B cell (primary cell): ENCODE measurements around the gene COL4A1. TPM values are rescaled to one million over a fixed set of nuclear protein-coding genes. Genes with fewer than 3 reads are reported as not detected.

Source experiments
- ATAC-seq: fragments of 200-7000 bp; cut with Tn5 transposase; one replicate; pipeline ENCODE4 v1.10.0; 2021; ENCODE audit warnings: low read depth, mild to moderate bottlenecking, moderate number of reproducible peaks, moderate library complexity
- CTCF ChIA-PET: fragments of 350-600 bp; sonication (Branson Sonifier 250); formaldehyde crosslinking; loops from one replicate; lab custom pipeline; 2021; ENCODE audit warnings: antibody characterized with exemption, inconsistent platforms; lab: Charles Lee
- POLR2A ChIA-PET: fragments of 350-600 bp; sonication (Branson Sonifier 250); formaldehyde crosslinking; loops from one replicate; lab custom pipeline; 2021; ENCODE audit warnings: antibody characterized with exemption; lab: Charles Lee
- DNase-seq: peaks from one replicate; pipeline ENCODE4 v3.0.0; 2013
- H2AFZ ChIP-seq: 2 replicates; pipeline ENCODE4 v1.6.1; 2012; ENCODE audit warnings: mild to moderate bottlenecking, low read depth, low read length; ENCODE audit not compliant: insufficient read depth, poor library complexity, severe bottlenecking
- H3K27ac ChIP-seq, 2 donors: 1 replicate in 1 of 2; 2 replicates in 1 of 2; pipeline ENCODE4 v1.5.1; 2012 to 2013; ENCODE audit warnings: low read length in 2 of 2, mild to moderate bottlenecking in 2 of 2, moderate library complexity in 1 of 2
- H3K27me3 ChIP-seq, 4 experiments: fragments of 200-600 bp in 1 of 4; sonication (generic) in 1 of 4; replicated peaks in 1 of 4; 1 replicate in 2 of 4; 2 replicates in 2 of 4; pipeline versions ENCODE4 v1.6.1 to v1.7.0; 2013 to 2016; ENCODE audit warnings: low read length in 3 of 4, mild to moderate bottlenecking in 2 of 4, mixed read lengths in 1 of 4, moderate library complexity in 1 of 4; ENCODE audit not compliant: insufficient read depth in 4 of 4, control insufficient read depth in 3 of 4; ENCODE audit errors: control extremely low read depth in 1 of 4
- H3K36me3 ChIP-seq, 2 experiments: replicated peaks in 1 of 2; 1 replicate in 1 of 2; 2 replicates in 1 of 2; pipeline versions ENCODE4 v1.6.1 to v1.7.1; 2013; ENCODE audit warnings: low read length in 1 of 2; ENCODE audit not compliant: insufficient read depth in 2 of 2, control insufficient read depth in 1 of 2; ENCODE audit errors: control extremely low read depth in 1 of 2, extremely low read depth in 1 of 2
- H3K4me1 ChIP-seq, 2 donors: fragments of 200-600 bp in 1 of 2; sonication (generic) in 1 of 2; 1 replicate in 1 of 2; 2 replicates in 1 of 2; pipeline versions ENCODE4 v1.5.1 to v1.6.1; 2013 to 2017; ENCODE audit warnings: low read length in 2 of 2; ENCODE audit not compliant: control insufficient read depth in 2 of 2, insufficient read depth in 2 of 2
- H3K4me2 ChIP-seq: replicated peaks from 2 replicates; pipeline ENCODE3; 2012; ENCODE audit warnings: mild to moderate bottlenecking, low read depth, low read length; ENCODE audit not compliant: poor library complexity, severe bottlenecking
- H3K4me3 ChIP-seq, 5 experiments: fragments of 200-600 bp in 1 of 5; sonication (generic) in 1 of 5; 1 replicate in 3 of 5; 2 replicates in 2 of 5; pipeline versions ENCODE4 v1.5.1 to v1.7.0; 2011 to 2016; ENCODE audit warnings: low read length in 4 of 5, mild to moderate bottlenecking in 4 of 5, low read depth in 2 of 5, control low read depth in 1 of 5, moderate library complexity in 1 of 5; ENCODE audit not compliant: insufficient read depth in 1 of 5; ENCODE audit errors: control extremely low read depth in 1 of 5, extremely low read depth in 1 of 5
- H3K79me2 ChIP-seq: fragments of 200-600 bp; sonication (generic); one replicate; pipeline ENCODE4 v1.6.0; 2016; ENCODE audit warnings: low read length; ENCODE audit not compliant: control insufficient read depth, insufficient read depth
- H3K9ac ChIP-seq: fragments of 200-600 bp; sonication (generic); 2 replicates; pipeline ENCODE4 v1.6.1; 2017; ENCODE audit warnings: mild to moderate bottlenecking, low read length, moderate library complexity
- H3K9me3 ChIP-seq, 3 donors: one replicate each; pipeline versions ENCODE4 v1.6.1 to v1.7.1; 2013; ENCODE audit warnings: low read length in 2 of 3; ENCODE audit not compliant: control insufficient read depth in 2 of 3, insufficient read depth in 1 of 3; ENCODE audit errors: control extremely low read depth in 1 of 3
- H4K20me1 ChIP-seq: 2 replicates; pipeline ENCODE4 v1.6.0; 2012; ENCODE audit warnings: mild to moderate bottlenecking, low read length; ENCODE audit not compliant: insufficient read depth, control insufficient read depth, poor library complexity, severe bottlenecking
- H3K27ac Mint-ChIP-seq: one replicate; pipeline ENCODE4 v1.8.0; 2021; ENCODE audit warnings: mixed read lengths
- H3K27me3 Mint-ChIP-seq: one replicate; pipeline ENCODE4 v1.8.0; 2021; ENCODE audit warnings: mixed read lengths
- H3K4me1 Mint-ChIP-seq: one replicate; pipeline ENCODE4 v1.8.0; 2021; ENCODE audit warnings: mixed read lengths
- H3K4me3 Mint-ChIP-seq: one replicate; pipeline ENCODE4 v1.8.0; 2021; ENCODE audit warnings: mixed read lengths
- H3K9me3 Mint-ChIP-seq: one replicate; pipeline ENCODE4 v1.8.0; 2022; ENCODE audit warnings: mixed read lengths; ENCODE audit not compliant: insufficient read depth
- CTCF ChIP-seq: fragments of 200-600 bp; IDR thresholded peaks from one replicate; pipeline ENCODE4 v1.8.0; 2022; ENCODE audit warnings: antibody characterized with exemption, mild to moderate bottlenecking
- EZH2 ChIP-seq: IDR thresholded peaks from 2 replicates; pipeline ENCODE4 v1.6.1; 2012; ENCODE audit warnings: borderline replicate concordance, low read depth, mild to moderate bottlenecking, moderate library complexity, low read length; ENCODE audit not compliant: insufficient read depth, poor library complexity, severe bottlenecking
- WGBS: methylation state at CpG from one replicate; pipeline ENCODE4 v1.1.5; 2013; ENCODE audit warnings: missing lambda C conversion rate; ENCODE audit not compliant: insufficient coverage; 5-methylcytosine and 5-hydroxymethylcytosine counted together
- intact Hi-C: fragments of 100-400 bp; cut with micrococcal nuclease; formaldehyde crosslinking; loops from one replicate; pipeline ENCODE4 v1.10.0; 2022
- polyA plus RNA-seq: library from polyadenylated mRNA; depleted of rRNA; stranded (reverse); fragments of >200 nt; gene quantifications from 2 replicates; pipeline ENCODE4 v1.2.3, GENCODE V29; 2012
- total RNA-seq, 2 donors: library from RNA; stranded (reverse); fragments of 120-200 nt in 1 of 2; gene quantifications; 1 replicate in 1 of 2; 2 replicates in 1 of 2; pipeline versions ENCODE4 v1.2.3 to v1.2.4, GENCODE V29; 2013 to 2022

COL4A1 gene
- total and polyA plus RNA-seq, 2 donors (not counting 1 experiment from before 2014, with no cell fraction given), result not detected

GRCh38 chr13:110261166-110262081 lies 45.5 kb downstream of the COL4A1 start:
- intact Hi-C loops, result no loop called here
- POLR2A ChIA-PET, result no interaction called here
- no peak overlapping the region for H3K4me2 ChIP-seq
- CTCF ChIA-PET, result interaction anchor here (0.6 kb wide), 1 partner anchor 18 kb away, joined by 3 read pairs; no protein-coding TSS in a partner anchor
- H3K4me1 ChIP-seq, result no peaks in the 10 kb centered on the region
- Mint-ChIP-seq H3K9me3 (no peaks in the 10 kb centered on the region), H3K27me3 (peaks cover 17% of the 10 kb centered on the region), H3K4me1 (no peaks in the 10 kb centered on the region), H3K27ac (no peak overlapping the region), H3K4me3 (no peak overlapping the region)
- ATAC-seq, result no peak
- H3K79me2 ChIP-seq, result no peaks in the 10 kb centered on the region
- no peak for TF ChIP-seq EZH2
- no peaks in the 10 kb centered on the region for H3K36me3 ChIP-seq
- H4K20me1 ChIP-seq, result no peaks in the 10 kb centered on the region
- 78% methylated on average over 19 of the region's 19 CpGs for WGBS
- H2AFZ ChIP-seq, result no peak overlapping the region
- no peak overlapping the region for H3K9ac ChIP-seq
- no peak overlapping the region for H3K4me3 ChIP-seq
- H3K9me3 ChIP-seq, result peaks cover 0 to 3% (median 0%) of the 10 kb centered on the region in 3 donors
- H3K27me3 ChIP-seq, result peaks cover 0 to 2% (median 0%) of the 10 kb centered on the region in 4 experiments
- DNase-seq, result no peak
- H3K27ac ChIP-seq, result no peak overlapping the region

- no peaks in the 10 kb centered on the region for H4K20me1 ChIP-seq
- no peaks in the 10 kb centered on the region for H3K4me1 Mint-ChIP-seq
- H3K27me3 ChIP-seq, result peaks cover 0 to 2% (median 0%) of the 10 kb centered on the region in 4 experiments
- peaks cover 0 to 6% (median 0%) of the 10 kb centered on the region in 3 donors for H3K9me3 ChIP-seq
- no peak overlapping the region for H3K9ac ChIP-seq
- 86% methylated on average over 4 of the region's 6 CpGs for WGBS
- no peak overlapping the region for H3K4me2 ChIP-seq
- H3K4me3 ChIP-seq, result no peak overlapping the region
- ATAC-seq (no peak), DNase-seq (no peak)
- H3K27me3 Mint-ChIP-seq, result peaks cover 21% of the 10 kb centered on the region
- ChIA-PET CTCF (no interaction called here), POLR2A (no interaction called here)
- no peaks in the 10 kb centered on the region for H3K4me1 ChIP-seq
- TF ChIP-seq CTCF (no peak), EZH2 (no peak)
- H3K9me3 Mint-ChIP-seq, result no peaks in the 10 kb centered on the region
- no peaks in the 10 kb centered on the region for H3K79me2 ChIP-seq
- H3K36me3 ChIP-seq, result no peaks in the 10 kb centered on the region
- H2AFZ ChIP-seq, result no peak overlapping the region
- H3K27ac ChIP-seq, result no peak overlapping the region
- intact Hi-C loops, result no loop called here
- no peak overlapping the region for H3K4me3 Mint-ChIP-seq
- no peak overlapping the region for H3K27ac Mint-ChIP-seq
Observed at GRCh38 chr13:110259651-110260050, 47.3 kb downstream of the COL4A1 start.
